ENCODE data around the gene ATXN3L. TPM values are rescaled to one million over a fixed set of nuclear protein-coding genes. Genes with fewer than 3 reads are reported as not detected.
A peak's percentile ranks its signal among the peaks of the same experiment; 100 is the strongest.

The ATXN3L gene
- polyA plus RNA-seq, 1 of the 3 experiments (the other 2 are of a cell fraction), result not detected

GRCh38 chrX:13307041-13307440, 12.8 kb downstream of the ATXN3L start:
- H3K9me2 ChIP-seq, result no peaks in the 10 kb centered on the region
- H3K27ac ChIP-seq (ENCODE audit: low read depth in 2 of 2, low read length in 1 of 2), result peak overlapping the region in 1 of 2 experiments; percentile 58; a peak in 2 of 4 replicates
- POLR2A ChIA-PET, result no interaction called here
- peaks cover 11% of the 10 kb centered on the region for H3K79me2 ChIP-seq (ENCODE audit: insufficient read depth)
- no peaks in the 10 kb centered on the region for H3K9me3 ChIP-seq
- H3K4me2 ChIP-seq, result no peak overlapping the region
- H3K4me3 ChIP-seq (ENCODE audit: low read depth in 2 of 2, low read length in 1 of 2), result no peak overlapping the region
- H3F3A ChIP-seq (replicated peaks; ENCODE audit: insufficient read depth), result peaks cover 23% of the 10 kb centered on the region
- WGBS (ENCODE audit: low lambda C conversion rate), result 70% methylated on average over 2 of the region's 2 CpGs
- no peaks in the 10 kb centered on the region for H4K20me1 ChIP-seq (ENCODE audit: insufficient read depth)
- no peak for TF ChIP-seq ZBTB33 (IDR thresholded peaks at IDR 0.05; ENCODE audit: borderline replicate concordance, low read depth)
- peak; percentile 75 for TF ChIP-seq TCF12 (IDR thresholded peaks at IDR 0.05)
- no peak for TF ChIP-seq MEF2A (IDR thresholded peaks at IDR 0.05; ENCODE audit: borderline replicate concordance, low read depth)
- peak; percentile 60; the same call in 1 of the 2 replicates for TF ChIP-seq RCOR1 (IDR thresholded peaks at IDR 0.05; ENCODE audit: low read length)
- H3K36me3 ChIP-seq (replicated peaks in 1 of 2; ENCODE audit: control insufficient read depth in 1 of 2, insufficient read depth in 2 of 2, low read length in 1 of 2), result peaks cover 3 to 4% of the 10 kb centered on the region in 2 experiments
- DNase-seq, result no peak
- CTCF ChIA-PET, result interaction anchor here (1.0 kb wide), 1 partner anchor 360 kb away, joined by 3 read pairs; no protein-coding TSS in a partner anchor
- H2AFZ ChIP-seq (ENCODE audit: low read depth), result no peak overlapping the region
- H3K9ac ChIP-seq, result no peak overlapping the region
- no peaks in the 10 kb centered on the region for H3K27me3 ChIP-seq (ENCODE audit: insufficient read depth)
- peaks cover 0 to 6% of the 10 kb centered on the region in 2 experiments; a peak in 2 of 4 replicates for H3K4me1 ChIP-seq (ENCODE audit: control insufficient read depth in 1 of 2, insufficient read depth in 2 of 2, low read depth in 1 of 2, low read length in 1 of 2)

GRCh38 chrX:13305108-13305507, 14.7 kb downstream of the ATXN3L start:
- TF ChIP-seq RXRA (IDR thresholded peaks at IDR 0.05; ENCODE audit: borderline replicate concordance, low read depth) (no peak), YY1 (IDR thresholded peaks at IDR 0.05; ENCODE audit: low read depth) (no peak), IRF3 (IDR thresholded peaks at IDR 0.05; ENCODE audit: low read depth, low read length) (no peak)
- Histone ChIP-seq H3K9me3 (no peaks in the 10 kb centered on the region), H3K9me2 (no peaks in the 10 kb centered on the region), H3K9ac (no peak overlapping the region), H3F3A (replicated peaks; ENCODE audit: insufficient read depth) (peaks cover 39% of the 10 kb centered on the region), H3K36me3 (replicated peaks in 1 of 2; ENCODE audit: control insufficient read depth in 1 of 2, insufficient read depth in 2 of 2, low read length in 1 of 2) (peaks cover 3 to 17% of the 10 kb centered on the region in 2 experiments), H3K27me3 (ENCODE audit: insufficient read depth) (no peaks in the 10 kb centered on the region), H4K20me1 (ENCODE audit: insufficient read depth) (no peaks in the 10 kb centered on the region), H3K79me2 (ENCODE audit: insufficient read depth) (peaks cover 31% of the 10 kb centered on the region), H3K27ac (ENCODE audit: low read depth in 2 of 2, low read length in 1 of 2) (peak overlapping the region in 1 of 2 experiments; percentile 79; a peak in 1 of 4 replicates), H3K4me3 (ENCODE audit: low read depth in 2 of 2, low read length in 1 of 2) (no peak overlapping the region), H2AFZ (ENCODE audit: low read depth) (peak overlapping the region; percentile 43; the same call in 1 of the 2 replicates), H3K4me2 (no peak overlapping the region), H3K4me1 (ENCODE audit: control insufficient read depth in 1 of 2, insufficient read depth in 2 of 2, low read depth in 1 of 2, low read length in 1 of 2) (peaks cover 0 to 6% of the 10 kb centered on the region in 2 experiments; a peak in 3 of 4 replicates)
- POLR2A ChIA-PET, result no interaction called here
- WGBS (ENCODE audit: low lambda C conversion rate), result 51% methylated on average over 2 of the region's 2 CpGs
- CTCF ChIA-PET, result no interaction called here
- DNase-seq, result no peak

GRCh38 chrX:13304052-13304451, 15.8 kb downstream of the ATXN3L start:
- no peak overlapping the region for H3K4me2 ChIP-seq
- peaks cover 3 to 17% of the 10 kb centered on the region in 2 experiments for H3K36me3 ChIP-seq (replicated peaks in 1 of 2; ENCODE audit: control insufficient read depth in 1 of 2, insufficient read depth in 2 of 2, low read length in 1 of 2)
- DNase-seq, result no peak
- peak overlapping the region in 1 of 2 experiments; percentile 79; a peak in 2 of 4 replicates for H3K27ac ChIP-seq (ENCODE audit: low read depth in 2 of 2, low read length in 1 of 2)
- no peaks in the 10 kb centered on the region for H3K9me2 ChIP-seq
- ChIA-PET POLR2A (no interaction called here), CTCF (no interaction called here)
- TF ChIP-seq ZBTB33 (IDR thresholded peaks at IDR 0.05; ENCODE audit: borderline replicate concordance, low read depth) (no peak), SMC3 (IDR thresholded peaks at IDR 0.05; ENCODE audit: low read depth, low read length) (no peak), NFIC (IDR thresholded peaks at IDR 0.05; ENCODE audit: borderline replicate concordance) (no peak), JUND (IDR thresholded peaks at IDR 0.05) (0 out of 2 replicates have a peak, but pooled peaks have one; percentile 12), NRF1 (IDR thresholded peaks at IDR 0.05; ENCODE audit: low read depth, low read length) (no peak), TCF12 (IDR thresholded peaks at IDR 0.05) (0 out of 2 replicates have a peak, but pooled peaks have one; percentile 14), ELF1 (IDR thresholded peaks at IDR 0.05) (no peak), RCOR1 (IDR thresholded peaks at IDR 0.05; ENCODE audit: low read length) (no peak), PBX3 (IDR thresholded peaks at IDR 0.05) (no peak; the same call in 1 of the 2 replicates), RFX5 (IDR thresholded peaks at IDR 0.05; ENCODE audit: low read length) (no peak), TAF1 (IDR thresholded peaks at IDR 0.05; ENCODE audit: borderline replicate concordance, low read depth, low read length) (no peak)
- H2AFZ ChIP-seq (ENCODE audit: low read depth), result no peak overlapping the region
- peaks cover 41% of the 10 kb centered on the region for H3K79me2 ChIP-seq (ENCODE audit: insufficient read depth)
- H3K4me1 ChIP-seq (ENCODE audit: control insufficient read depth in 1 of 2, insufficient read depth in 2 of 2, low read depth in 1 of 2, low read length in 1 of 2), result peaks cover 0 to 8% of the 10 kb centered on the region in 2 experiments; a peak in 3 of 4 replicates
- H3K9ac ChIP-seq, result peak overlapping the region; percentile 34; the same call in 1 of the 2 replicates
- WGBS (ENCODE audit: low lambda C conversion rate), result 67% methylated on average over 3 of the region's 3 CpGs
- H3K27me3 ChIP-seq (ENCODE audit: insufficient read depth), result no peaks in the 10 kb centered on the region
- peaks cover 47% of the 10 kb centered on the region for H3F3A ChIP-seq (replicated peaks; ENCODE audit: insufficient read depth)
- H3K9me3 ChIP-seq, result no peaks in the 10 kb centered on the region
- no peak overlapping the region for H3K4me3 ChIP-seq (ENCODE audit: low read depth in 2 of 2, low read length in 1 of 2)
- no peaks in the 10 kb centered on the region for H4K20me1 ChIP-seq (ENCODE audit: insufficient read depth)

Data from SK-N-SH (cell line).